ENCODE measurements around the gene EEIG1.

- TF ChIP-seq CTCF (IDR thresholded peaks at IDR 0.05) (no peak), POLR2A (IDR thresholded peaks at IDR 0.05) (no peak)
These were observed 28.9 kb upstream of the EEIG1 start for GRCh38 chr9:128009639-128010038.

All from lower leg skin (tissue), 3 donors.